SK-N-MC (cell line): Measurements from ENCODE around the gene HOXD4.

Experiments used
- EZH2 ChIP-seq: fragments of 200-600 bp; sonication (generic); IDR thresholded peaks from one replicate; pipeline ENCODE4 v1.6.1; 2017; ENCODE audit warnings: antibody characterized with exemption
- POLR2AphosphoS5 ChIP-seq: IDR thresholded peaks from 2 replicates; pipeline ENCODE4 v1.6.1; 2012; ENCODE audit warnings: mild to moderate bottlenecking, low read depth, low read length, borderline replicate concordance

GRCh38 chr2:176129813-176130146 lies 21.6 kb upstream of the HOXD4 start:
- TF ChIP-seq EZH2 (no peak), POLR2AphosphoS5 (no peak)
